Subcutaneous adipose tissue (tissue), 4 donors: Measurements from ENCODE around the gene RPL6. TPM values are rescaled to one million over a fixed set of nuclear protein-coding genes. Genes with fewer than 3 reads are reported as not detected.

Experiments
- CTCF ChIP-seq: fragments of 450-650 bp; IDR thresholded peaks from one replicate; pipeline ENCODE4 v1.5.1; 2016; ENCODE audit warnings: low read depth, mild to moderate bottlenecking, control low read depth, antibody characterized with exemption, moderate library complexity
- total RNA-seq, 4 donors: library from RNA; depleted of rRNA; stranded (reverse); fragments of >200 nt; gene quantifications; one replicate each; pipeline ENCODE4 v1.1.0, GENCODE V29; 2016

RPL6 gene
- total RNA-seq, 4 donors from 2014 or later = 1,581 to 1,626 (median 1,603) TPM

GRCh38 chr12:112443916-112444315 lies 34.5 kb upstream of the RPL6 start:
- no peak for TF ChIP-seq CTCF

GRCh38 chr12:112439769-112440168 lies 30.4 kb upstream of the RPL6 start:
- TF ChIP-seq CTCF = no peak

GRCh38 chr12:112433551-112433950 lies 24.1 kb upstream of the RPL6 start:
- TF ChIP-seq CTCF = no peak

GRCh38 chr12:112431965-112432364 lies 22.6 kb upstream of the RPL6 start:
- TF ChIP-seq CTCF = no peak

GRCh38 chr12:112430929-112431328 lies 21.5 kb upstream of the RPL6 start:
- no peak for TF ChIP-seq CTCF

- TF ChIP-seq CTCF = no peak
Observed at GRCh38 chr12:112427760-112428159, 18.4 kb upstream of the RPL6 start.

- no peak for TF ChIP-seq CTCF
Observed at GRCh38 chr12:112425582-112426382, 16.4 kb upstream of the RPL6 start.
